ENCODE measurements around the gene KRTAP10-1. TPM values are rescaled to one million over a fixed set of nuclear protein-coding genes. Genes with fewer than 3 reads are reported as not detected.

KRTAP10-1 gene
- total and polyA plus RNA-seq, 2 of the 8 experiments (the other 6 are each of a cell fraction or from before 2014, with no cell fraction given) = 0.08 TPM; not detected in 1

GRCh38 chr21:44567481-44568171 is 27.6 kb upstream of the KRTAP10-1 start (continued):
- TF ChIP-seq BCL11A (IDR thresholded peaks at IDR 0.05; ENCODE audit: low read depth in 2 of 2, low read length in 2 of 2) (no peak), SRF (IDR thresholded peaks at IDR 0.05; ENCODE audit: low read depth, low read length) (no peak), EP300 (IDR thresholded peaks at IDR 0.05; ENCODE audit: borderline replicate concordance in 1 of 2, low read depth in 2 of 2, low read length in 2 of 2) (no peak)

All from H1 (cell line).